CD14-positive monocyte (primary cell): ENCODE results near the gene HGFAC. TPM values are rescaled to one million over a fixed set of nuclear protein-coding genes. Genes with fewer than 3 reads are reported as not detected.

Experiments
- DNase-seq, 3 donors: peaks; one replicate each; pipeline ENCODE4 v3.0.0-alpha.2; 2011 to 2022
- H2AFZ ChIP-seq: 2 replicates; pipeline ENCODE4 v1.6.0; 2012; ENCODE audit warnings: mild to moderate bottlenecking, low read depth, low read length, inconsistent platforms; ENCODE audit not compliant: insufficient read depth, poor library complexity, severe bottlenecking
- H3K27ac ChIP-seq, 2 donors: 1 replicate in 1 of 2; 2 replicates in 1 of 2; pipeline ENCODE4 v1.5.1; 2012 to 2013; ENCODE audit warnings: low read length in 2 of 2, control low read depth in 1 of 2, inconsistent platforms in 1 of 2, low read depth in 1 of 2, mild to moderate bottlenecking in 1 of 2
- H3K27me3 ChIP-seq, 2 donors: one replicate each; pipeline versions ENCODE4 v1.6.0 to v1.6.1; 2011 to 2013; ENCODE audit warnings: low read length in 2 of 2; ENCODE audit not compliant: control insufficient read depth in 2 of 2, insufficient read depth in 2 of 2
- H3K36me3 ChIP-seq, 2 donors: replicated peaks in 1 of 2; 1 replicate in 1 of 2; 2 replicates in 1 of 2; pipeline versions ENCODE4 v1.5.1 to v1.6.1; 2012 to 2013; ENCODE audit warnings: low read length in 2 of 2, control low read depth in 1 of 2, inconsistent platforms in 1 of 2, mild to moderate bottlenecking in 1 of 2; ENCODE audit not compliant: insufficient read depth in 2 of 2, control insufficient read depth in 1 of 2
- H3K4me1 ChIP-seq, 2 donors: 1 replicate in 1 of 2; 2 replicates in 1 of 2; pipeline versions ENCODE4 v1.5.1 to v1.6.1; 2012 to 2013; ENCODE audit warnings: low read length in 2 of 2, control low read depth in 1 of 2, inconsistent platforms in 1 of 2, mild to moderate bottlenecking in 1 of 2, moderate library complexity in 1 of 2; ENCODE audit not compliant: insufficient read depth in 2 of 2, control insufficient read depth in 1 of 2
- H3K4me2 ChIP-seq: replicated peaks from 2 replicates; pipeline ENCODE3; 2012; ENCODE audit warnings: low read length, moderate library complexity, mild to moderate bottlenecking; ENCODE audit not compliant: poor library complexity, severe bottlenecking; ENCODE audit errors: extremely low read depth
- H3K4me3 ChIP-seq, 3 experiments: fragments of 200-600 bp in 1 of 3; sonication (generic) in 1 of 3; replicated peaks in 1 of 3; 1 replicate in 2 of 3; 2 replicates in 1 of 3; pipeline ENCODE4 v1.5.1; 2011 to 2013; ENCODE audit warnings: low read length in 3 of 3, mild to moderate bottlenecking in 3 of 3, control low read depth in 2 of 3, low read depth in 2 of 3, inconsistent platforms in 1 of 3, moderate library complexity in 1 of 3
- H3K79me2 ChIP-seq: 2 replicates; pipeline ENCODE4 v1.6.0; 2012; ENCODE audit warnings: mild to moderate bottlenecking, control low read depth, inconsistent platforms, low read length, moderate library complexity; ENCODE audit not compliant: insufficient read depth
- H3K9ac ChIP-seq: 2 replicates; pipeline ENCODE4 v1.6.0; 2017; ENCODE audit warnings: low read length, mild to moderate bottlenecking; ENCODE audit not compliant: insufficient read depth, poor library complexity, severe bottlenecking
- H3K9me3 ChIP-seq, 2 donors: replicated peaks in 1 of 2; 1 replicate in 1 of 2; 2 replicates in 1 of 2; pipeline versions ENCODE4 v1.5.1 to v1.6.1; 2012 to 2013; ENCODE audit warnings: low read length in 2 of 2, control low read depth in 1 of 2; ENCODE audit not compliant: control insufficient read depth in 1 of 2, insufficient read depth in 1 of 2
- H4K20me1 ChIP-seq: 2 replicates; pipeline ENCODE4 v1.6.0; 2012; ENCODE audit warnings: mild to moderate bottlenecking, low read length, control low read depth, moderate library complexity; ENCODE audit not compliant: insufficient read depth
- H3K27ac Mint-ChIP-seq, 7 donors: one replicate each; pipeline ENCODE4 v1.8.0; 2020; ENCODE audit warnings: mild to moderate bottlenecking in 7 of 7, mixed read lengths in 7 of 7, moderate library complexity in 6 of 7, inconsistent platforms in 2 of 7
- H3K27me3 Mint-ChIP-seq, 3 donors: one replicate each; pipeline ENCODE4 v1.8.0; 2021 to 2022; ENCODE audit warnings: low read depth in 3 of 3, mild to moderate bottlenecking in 3 of 3, mixed read lengths in 3 of 3, moderate library complexity in 3 of 3, inconsistent platforms in 1 of 3
- H3K36me3 Mint-ChIP-seq, 2 donors: one replicate each; pipeline ENCODE4 v1.8.0; 2020; ENCODE audit warnings: mixed read lengths in 2 of 2, inconsistent platforms in 1 of 2, mild to moderate bottlenecking in 1 of 2
- H3K4me1 Mint-ChIP-seq: one replicate; pipeline ENCODE4 v1.8.0; 2020; ENCODE audit warnings: mild to moderate bottlenecking, mixed read lengths
- H3K4me3 Mint-ChIP-seq, 2 donors: one replicate each; pipeline ENCODE4 v1.8.0; 2020; ENCODE audit warnings: mild to moderate bottlenecking in 2 of 2, mixed read lengths in 2 of 2, moderate library complexity in 1 of 2
- H3K9me3 Mint-ChIP-seq, 7 donors: one replicate each; pipeline ENCODE4 v1.8.0; 2020 to 2022; ENCODE audit warnings: mixed read lengths in 7 of 7, mild to moderate bottlenecking in 6 of 7, moderate library complexity in 6 of 7, inconsistent platforms in 2 of 7
- WGBS: methylation state at CpG from one replicate; pipeline ENCODE4 v1.1.5; 2013; ENCODE audit warnings: missing lambda C conversion rate; ENCODE audit not compliant: insufficient coverage; 5-methylcytosine and 5-hydroxymethylcytosine counted together
- intact Hi-C, 2 donors: fragments of 100-400 bp; cut with micrococcal nuclease; formaldehyde crosslinking; loops; one replicate each; pipeline versions ENCODE4 v1.15.0 to v1.15.1; 2023
- polyA plus RNA-seq, 3 donors: library from polyadenylated mRNA; depleted of rRNA in 1 of 3; unstranded in 2 of 3; stranded (reverse) in 1 of 3; fragments of 300-500 nt in 2 of 3; fragments of >200 nt in 1 of 3; fragmentation: Illumina TruSeq in 2 of 3; gene quantifications; 1 replicate in 2 of 3; 2 replicates in 1 of 3; pipeline ENCODE4 v1.2.3, GENCODE V29; 2012 to 2021
- TF ChIP-seq, protein P1 (sequence below): fragments of 200-600 bp; IDR thresholded peaks from one replicate; pipeline ENCODE4 v1.8.0; 2022; ENCODE audit warnings: antibody characterized with exemption, mild to moderate bottlenecking

Gene HGFAC
- polyA plus RNA-seq, 3 donors = 0.17 TPM; not detected in 2

- H3K9ac ChIP-seq = no peak overlapping the region
- WGBS = 27% methylated on average over 11 of the region's 11 CpGs
- TF ChIP-seq, protein P1, sequence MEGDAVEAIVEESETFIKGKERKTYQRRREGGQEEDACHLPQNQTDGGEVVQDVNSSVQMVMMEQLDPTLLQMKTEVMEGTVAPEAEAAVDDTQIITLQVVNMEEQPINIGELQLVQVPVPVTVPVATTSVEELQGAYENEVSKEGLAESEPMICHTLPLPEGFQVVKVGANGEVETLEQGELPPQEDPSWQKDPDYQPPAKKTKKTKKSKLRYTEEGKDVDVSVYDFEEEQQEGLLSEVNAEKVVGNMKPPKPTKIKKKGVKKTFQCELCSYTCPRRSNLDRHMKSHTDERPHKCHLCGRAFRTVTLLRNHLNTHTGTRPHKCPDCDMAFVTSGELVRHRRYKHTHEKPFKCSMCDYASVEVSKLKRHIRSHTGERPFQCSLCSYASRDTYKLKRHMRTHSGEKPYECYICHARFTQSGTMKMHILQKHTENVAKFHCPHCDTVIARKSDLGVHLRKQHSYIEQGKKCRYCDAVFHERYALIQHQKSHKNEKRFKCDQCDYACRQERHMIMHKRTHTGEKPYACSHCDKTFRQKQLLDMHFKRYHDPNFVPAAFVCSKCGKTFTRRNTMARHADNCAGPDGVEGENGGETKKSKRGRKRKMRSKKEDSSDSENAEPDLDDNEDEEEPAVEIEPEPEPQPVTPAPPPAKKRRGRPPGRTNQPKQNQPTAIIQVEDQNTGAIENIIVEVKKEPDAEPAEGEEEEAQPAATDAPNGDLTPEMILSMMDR = no peak
Observed at GRCh38 chr4:3488820-3489219, 47.1 kb downstream of the HGFAC start.

GRCh38 chr4:3489451-3489962 is 47.7 kb downstream of the HGFAC start:
- no peak overlapping the region for H2AFZ ChIP-seq
- H3K36me3 ChIP-seq = no peaks in the 10 kb centered on the region
- Mint-ChIP-seq H3K36me3 (no peaks in the 10 kb centered on the region), H3K27me3 (peaks cover 35 to 85% (median 57%) of the 10 kb centered on the region in 3 donors), H3K4me3 (no peak overlapping the region), H3K27ac (no peak overlapping the region), H3K4me1 (peaks cover 3% of the 10 kb centered on the region), H3K9me3 (peaks cover 0 to 3% (median 0%) of the 10 kb centered on the region in 7 donors)
- no peak overlapping the region for H3K4me2 ChIP-seq
- H3K9me3 ChIP-seq = no peaks in the 10 kb centered on the region
- no peak overlapping the region for H3K27ac ChIP-seq
- no peak overlapping the region for H3K9ac ChIP-seq
- 55% methylated on average over 17 of the region's 20 CpGs for WGBS
- intact Hi-C loops = no loop called here
- TF ChIP-seq, protein P1 = no peak
- H3K79me2 ChIP-seq = no peaks in the 10 kb centered on the region
- DNase-seq = no peak
- peaks cover 0 to 25% of the 10 kb centered on the region in 2 donors for H3K27me3 ChIP-seq
- H3K4me3 ChIP-seq = no peak overlapping the region
- no peaks in the 10 kb centered on the region for H4K20me1 ChIP-seq
- H3K4me1 ChIP-seq = peaks cover 6 to 10% of the 10 kb centered on the region in 2 donors

More at GRCh38 chr4:3488820-3489219, 47.1 kb downstream of the HGFAC start:
- H3K9me3 Mint-ChIP-seq = peaks cover 0 to 3% (median 0%) of the 10 kb centered on the region in 7 donors
- intact Hi-C loops = no loop called here
- H3K27ac ChIP-seq = no peak overlapping the region
- no peaks in the 10 kb centered on the region for H3K36me3 Mint-ChIP-seq
- no peak overlapping the region for H3K27ac Mint-ChIP-seq
- H3K4me1 Mint-ChIP-seq = peaks cover 3% of the 10 kb centered on the region
- H3K79me2 ChIP-seq = no peaks in the 10 kb centered on the region
- H3K9me3 ChIP-seq = no peaks in the 10 kb centered on the region
- no peak overlapping the region for H2AFZ ChIP-seq
- peaks cover 0 to 31% of the 10 kb centered on the region in 2 donors for H3K27me3 ChIP-seq
- no peak overlapping the region for H3K4me3 Mint-ChIP-seq
- no peaks in the 10 kb centered on the region for H3K36me3 ChIP-seq
- no peak for DNase-seq
- H3K4me3 ChIP-seq = no peak overlapping the region
- no peaks in the 10 kb centered on the region for H4K20me1 ChIP-seq
- peaks cover 6 to 10% of the 10 kb centered on the region in 2 donors for H3K4me1 ChIP-seq
- peaks cover 38 to 88% (median 61%) of the 10 kb centered on the region in 3 donors for H3K27me3 Mint-ChIP-seq
- no peak overlapping the region for H3K4me2 ChIP-seq
